Nephron progenitor cell (in vitro differentiated cells): ENCODE data around the gene CYB5B.

Experiments
- DNase-seq: peaks from one replicate; pipeline ENCODE4 v3.0.0; 2021
- H3K27ac Mint-ChIP-seq: 2 replicates; pipeline ENCODE4 v1.8.0; 2021; ENCODE audit warnings: mild to moderate bottlenecking, moderate library complexity, mixed read lengths
- H3K27me3 Mint-ChIP-seq: 2 replicates; pipeline ENCODE4 v1.8.0; 2021; ENCODE audit warnings: mild to moderate bottlenecking, low read depth, mixed read lengths; ENCODE audit not compliant: poor library complexity
- H3K36me3 Mint-ChIP-seq: 2 replicates; pipeline ENCODE4 v1.8.0; 2021; ENCODE audit warnings: low read depth, mixed read lengths
- H3K4me1 Mint-ChIP-seq: 2 replicates; pipeline ENCODE4 v1.8.0; 2021; ENCODE audit warnings: mixed read lengths
- H3K4me3 Mint-ChIP-seq: 2 replicates; pipeline ENCODE4 v1.8.0; 2021; ENCODE audit warnings: mild to moderate bottlenecking, moderate library complexity, mixed read lengths
- H3K9me3 Mint-ChIP-seq: 2 replicates; pipeline ENCODE4 v1.8.0; 2021; ENCODE audit warnings: mild to moderate bottlenecking, moderate library complexity, mixed read lengths
- TF ChIP-seq, protein P1 (sequence below): fragments of 200-600 bp; sonication (generic); IDR thresholded peaks from 2 replicates; pipeline ENCODE4 v1.5.0; 2021; ENCODE audit warnings: antibody characterized with exemption

Gene CYB5B

DNA sequence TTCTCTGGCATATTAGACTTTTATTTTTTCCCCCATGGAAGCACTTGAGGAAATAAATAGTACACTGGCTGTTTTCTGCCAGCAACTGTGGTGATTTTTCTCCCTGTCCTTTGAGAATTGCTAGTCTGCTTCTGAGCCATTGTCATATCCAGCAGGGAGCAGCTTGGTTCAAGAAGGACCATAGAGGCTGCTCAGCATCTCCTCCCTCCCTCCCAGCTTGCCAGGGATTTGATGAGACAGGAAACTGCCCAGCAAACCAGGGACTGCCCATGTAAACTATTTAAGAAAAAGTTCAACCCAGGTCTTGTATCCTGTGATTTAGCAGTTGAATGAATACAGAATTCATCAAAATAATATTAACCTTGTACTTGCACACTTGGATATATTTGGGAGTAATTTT, 39.5 kb downstream of the CYB5B start:
- peaks cover 18% of the 10 kb centered on the region for H3K4me1 Mint-ChIP-seq
- no peaks in the 10 kb centered on the region for H3K27me3 Mint-ChIP-seq
- no peak overlapping the region for H3K27ac Mint-ChIP-seq
- H3K36me3 Mint-ChIP-seq: peaks cover 31% of the 10 kb centered on the region
- DNase-seq: no peak
- no peaks in the 10 kb centered on the region for H3K9me3 Mint-ChIP-seq
- no peak overlapping the region for H3K4me3 Mint-ChIP-seq
- TF ChIP-seq, protein P1, sequence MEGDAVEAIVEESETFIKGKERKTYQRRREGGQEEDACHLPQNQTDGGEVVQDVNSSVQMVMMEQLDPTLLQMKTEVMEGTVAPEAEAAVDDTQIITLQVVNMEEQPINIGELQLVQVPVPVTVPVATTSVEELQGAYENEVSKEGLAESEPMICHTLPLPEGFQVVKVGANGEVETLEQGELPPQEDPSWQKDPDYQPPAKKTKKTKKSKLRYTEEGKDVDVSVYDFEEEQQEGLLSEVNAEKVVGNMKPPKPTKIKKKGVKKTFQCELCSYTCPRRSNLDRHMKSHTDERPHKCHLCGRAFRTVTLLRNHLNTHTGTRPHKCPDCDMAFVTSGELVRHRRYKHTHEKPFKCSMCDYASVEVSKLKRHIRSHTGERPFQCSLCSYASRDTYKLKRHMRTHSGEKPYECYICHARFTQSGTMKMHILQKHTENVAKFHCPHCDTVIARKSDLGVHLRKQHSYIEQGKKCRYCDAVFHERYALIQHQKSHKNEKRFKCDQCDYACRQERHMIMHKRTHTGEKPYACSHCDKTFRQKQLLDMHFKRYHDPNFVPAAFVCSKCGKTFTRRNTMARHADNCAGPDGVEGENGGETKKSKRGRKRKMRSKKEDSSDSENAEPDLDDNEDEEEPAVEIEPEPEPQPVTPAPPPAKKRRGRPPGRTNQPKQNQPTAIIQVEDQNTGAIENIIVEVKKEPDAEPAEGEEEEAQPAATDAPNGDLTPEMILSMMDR: no peak

DNA sequence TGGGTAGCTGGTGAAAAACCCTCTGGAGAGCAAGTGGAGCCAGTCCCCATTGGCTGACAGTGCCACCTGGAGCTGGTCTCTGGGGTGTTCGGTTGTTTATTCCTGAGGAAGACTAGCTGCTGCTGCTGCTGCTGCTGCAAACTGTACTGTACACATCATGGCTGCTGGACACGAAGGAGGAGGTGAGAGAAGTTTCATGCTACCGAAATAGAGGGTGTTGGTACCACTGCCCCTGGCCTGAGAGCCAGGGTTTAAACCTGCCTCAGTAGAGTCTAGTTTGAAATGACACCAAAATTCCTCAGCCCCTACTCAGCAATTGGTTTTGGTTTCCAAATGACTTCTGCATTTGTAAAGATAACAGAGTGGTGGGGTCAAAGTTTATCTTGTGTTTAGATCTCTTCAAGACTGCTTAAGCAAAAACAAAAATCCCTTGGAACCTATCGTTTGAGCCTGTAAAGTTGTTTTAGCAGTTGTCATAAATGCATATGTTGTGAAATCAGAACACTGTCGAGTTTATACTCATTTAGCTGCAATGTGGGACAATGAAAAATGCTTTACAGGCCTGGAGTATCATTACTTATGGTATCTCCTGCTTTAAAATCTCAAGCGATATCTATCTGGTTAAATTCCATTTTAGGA, 40.8 kb downstream of the CYB5B start:
- TF ChIP-seq, protein P1: no peak
- H3K27me3 Mint-ChIP-seq: no peaks in the 10 kb centered on the region
- peaks cover 23% of the 10 kb centered on the region for H3K36me3 Mint-ChIP-seq
- no peak for DNase-seq
- no peaks in the 10 kb centered on the region for H3K9me3 Mint-ChIP-seq
- peak overlapping the region; percentile 40 for H3K27ac Mint-ChIP-seq
- H3K4me3 Mint-ChIP-seq: no peak overlapping the region
- H3K4me1 Mint-ChIP-seq: peaks cover 18% of the 10 kb centered on the region

DNA sequence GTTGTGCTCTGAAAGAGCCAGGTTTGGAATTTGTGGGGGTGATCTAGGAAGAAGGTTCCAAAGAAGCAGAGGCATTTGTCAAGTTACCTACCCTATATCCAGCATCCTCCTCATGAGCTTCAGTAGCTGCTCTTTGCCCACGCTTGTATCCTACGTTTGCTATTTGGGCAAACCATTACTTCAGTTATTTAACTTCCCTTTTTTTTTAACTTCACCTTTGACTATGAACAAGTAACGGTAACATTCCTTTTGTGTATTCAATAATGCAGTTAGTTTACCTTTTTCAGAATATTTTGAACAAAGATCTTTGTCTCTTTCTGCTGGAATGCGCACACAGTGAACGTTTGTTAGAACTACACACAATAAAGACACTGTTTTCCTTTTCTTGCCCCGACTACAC, 41.5 kb downstream of the CYB5B start:
- Mint-ChIP-seq H3K27ac (peak overlapping the region; percentile 52), H3K27me3 (no peaks in the 10 kb centered on the region), H3K36me3 (peaks cover 19% of the 10 kb centered on the region), H3K4me3 (no peak overlapping the region), H3K9me3 (no peaks in the 10 kb centered on the region), H3K4me1 (peaks cover 18% of the 10 kb centered on the region)
- TF ChIP-seq, protein P1: no peak
- DNase-seq: no peak

DNA sequence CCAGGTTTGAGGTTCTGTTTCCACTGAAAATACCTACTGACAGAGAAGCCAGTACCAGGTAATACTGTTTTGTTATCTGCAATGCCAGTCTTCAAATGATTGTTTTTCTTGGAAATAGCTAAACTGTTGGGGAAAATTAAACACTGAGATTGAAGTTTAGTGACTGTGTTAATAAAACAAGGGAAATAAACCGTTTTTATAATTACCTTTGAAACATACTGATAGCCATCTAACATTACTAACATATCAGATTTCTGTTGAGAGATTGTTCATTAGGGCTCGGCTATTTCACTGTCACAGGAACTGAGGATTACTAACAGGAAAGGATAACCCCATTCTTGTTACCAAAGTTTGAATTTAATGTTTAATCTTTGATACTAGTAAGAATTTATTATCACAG, 42.1 kb downstream of the CYB5B start:
- TF ChIP-seq, protein P1: no peak
- DNase-seq: no peak
- Mint-ChIP-seq H3K9me3 (no peaks in the 10 kb centered on the region), H3K4me3 (no peak overlapping the region), H3K27me3 (no peaks in the 10 kb centered on the region), H3K4me1 (peaks cover 18% of the 10 kb centered on the region), H3K27ac (peak overlapping the region; percentile 27), H3K36me3 (peaks cover 14% of the 10 kb centered on the region)

DNA sequence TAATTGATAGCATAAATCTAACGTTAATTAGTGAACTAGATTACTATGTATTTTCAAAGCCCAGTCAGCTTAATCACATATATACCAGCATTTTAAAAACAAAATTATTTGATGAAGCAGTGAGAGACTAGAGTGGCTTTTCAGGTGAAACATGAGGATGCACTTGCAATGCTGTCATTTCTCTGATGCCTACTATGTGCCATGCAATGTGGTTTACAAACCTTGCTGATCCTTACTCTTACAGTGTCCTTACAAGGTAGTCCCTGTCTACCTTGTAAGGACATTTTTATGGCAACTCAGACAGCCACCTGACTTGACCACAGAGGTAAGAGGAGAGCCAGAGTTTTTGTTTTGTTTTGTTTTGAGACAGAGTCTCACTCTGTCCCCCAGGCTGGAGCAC, 42.7 kb downstream of the CYB5B start:
- Mint-ChIP-seq H3K27ac (no peak overlapping the region), H3K27me3 (no peaks in the 10 kb centered on the region), H3K4me1 (peaks cover 18% of the 10 kb centered on the region), H3K36me3 (peaks cover 14% of the 10 kb centered on the region), H3K4me3 (no peak overlapping the region), H3K9me3 (no peaks in the 10 kb centered on the region)
- DNase-seq: no peak
- TF ChIP-seq, protein P1: no peak

DNA sequence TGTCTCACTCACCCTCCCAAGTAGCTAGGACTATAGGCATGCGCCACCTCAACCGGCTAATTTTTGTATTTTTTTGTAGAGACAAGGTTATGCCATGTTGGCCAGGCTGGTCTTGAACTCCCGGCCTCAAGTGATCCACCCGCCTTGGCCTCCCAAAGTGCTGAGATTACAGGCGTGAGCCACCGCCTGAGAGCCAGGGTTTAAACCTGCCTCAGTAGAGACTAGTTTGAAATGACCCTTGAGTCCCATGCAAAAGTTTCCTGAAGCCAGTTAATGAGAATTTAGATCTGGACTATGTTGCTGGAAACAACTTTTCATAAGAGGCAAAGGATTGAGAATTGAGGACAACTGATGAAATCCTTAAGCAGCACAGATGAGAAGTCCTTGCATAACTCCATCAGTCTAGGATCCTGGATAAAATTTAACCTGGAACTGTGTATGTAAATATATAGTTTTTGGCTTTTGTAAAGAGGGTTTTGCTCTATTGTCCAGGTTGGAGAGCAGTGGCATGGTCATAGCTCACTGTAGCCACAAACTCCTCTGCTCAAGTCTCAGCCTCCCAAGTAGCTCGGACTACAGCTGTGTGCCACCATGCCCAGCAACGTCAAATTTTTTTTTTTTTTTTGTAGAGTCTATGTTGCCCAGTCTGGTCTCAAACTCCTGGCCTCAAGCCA, 43.2 kb downstream of the CYB5B start:
- Mint-ChIP-seq H3K9me3 (no peaks in the 10 kb centered on the region), H3K27me3 (no peaks in the 10 kb centered on the region), H3K27ac (no peak overlapping the region), H3K4me1 (peaks cover 18% of the 10 kb centered on the region), H3K36me3 (peaks cover 9% of the 10 kb centered on the region), H3K4me3 (no peak overlapping the region)
- TF ChIP-seq, protein P1: no peak
- no peak for DNase-seq
